K562 (cell line): ENCODE data around the gene KLHL22. TPM values are rescaled to one million over a fixed set of nuclear protein-coding genes. Genes with fewer than 3 reads are reported as not detected.

Experiments
- E2F5 ChIP-seq: sonication (generic); formaldehyde crosslinking; IDR thresholded peaks from 2 replicates; pipeline ENCODE4 v1.8.0; 2022; ENCODE audit warnings: mild to moderate bottlenecking, missing genetic modification reagents
- GABPA ChIP-seq: fragments of 200-800 bp; sonication (Bioruptor generic); conservative IDR thresholded peaks from 2 replicates; pipeline ENCODE4 v1.6.1; 2016; ENCODE audit warnings: low read depth, missing genetic modification characterization, missing compliant biosample characterization
- GABPB2 ChIP-seq: fragments of 250-450 bp; sonication (Bioruptor Pico); conservative IDR thresholded peaks from 2 replicates; pipeline ENCODE4 v1.5.1; 2021; ENCODE audit warnings: mild to moderate bottlenecking
- HBP1 ChIP-seq: fragments of 450-650 bp; formaldehyde crosslinking; IDR thresholded peaks from 2 replicates; pipeline ENCODE4 v1.4.0; 2022; ENCODE audit warnings: missing genetic modification characterization
- HMGXB4 ChIP-seq: sonication (generic); formaldehyde crosslinking; IDR thresholded peaks from 2 replicates; pipeline ENCODE4 v1.8.1; 2023; ENCODE audit warnings: mild to moderate bottlenecking, missing genetic modification reagents
- MAZ ChIP-seq, 2 experiments: fragments of 450-650 bp in 1 of 2; sonication (generic) in 1 of 2; formaldehyde crosslinking; IDR thresholded peaks in 1 of 2; conservative IDR thresholded peaks in 1 of 2; 2 replicates each; pipeline versions ENCODE4 v1.4.0 to v1.5.0; 2020; ENCODE audit warnings: mild to moderate bottlenecking in 1 of 2, missing genetic modification reagents in 1 of 2
- NRF1 ChIP-seq, 2 experiments: fragments of 450-650 bp; IDR thresholded peaks in 1 of 2; conservative IDR thresholded peaks in 1 of 2; 2 replicates each; pipeline ENCODE4 v1.6.1; 2014; ENCODE audit warnings: mild to moderate bottlenecking in 2 of 2
- RFX5 ChIP-seq: IDR thresholded peaks from 2 replicates; pipeline ENCODE4 v1.6.1; 2011; ENCODE audit warnings: low read depth, mild to moderate bottlenecking, improper control_type of control experiment, low read length
- STAT5A ChIP-seq: IDR thresholded peaks from 2 replicates; pipeline ENCODE4 v1.6.1; 2012; ENCODE audit warnings: low read length, inconsistent platforms, borderline replicate concordance
- ZBTB9 ChIP-seq: fragments of 450-650 bp; formaldehyde crosslinking; IDR thresholded peaks from 2 replicates; pipeline ENCODE4 v1.4.0; 2020; ENCODE audit warnings: mild to moderate bottlenecking, moderate library complexity
- ZNF121 ChIP-seq: sonication (generic); formaldehyde crosslinking; conservative IDR thresholded peaks from 2 replicates; pipeline ENCODE4 v1.8.0; 2022; ENCODE audit warnings: missing genetic modification reagents
- ZNF165 ChIP-seq: fragments of 250-450 bp; sonication (Bioruptor Pico); IDR thresholded peaks from 2 replicates; pipeline ENCODE4 v1.4.0; 2020; ENCODE audit warnings: borderline replicate concordance
- ZNF239 ChIP-seq: fragments of 250-450 bp; sonication (Bioruptor Pico); IDR thresholded peaks from 2 replicates; pipeline ENCODE4 v1.4.0; 2020; ENCODE audit warnings: mild to moderate bottlenecking
- ZNF347 ChIP-seq: fragments of 450-650 bp; formaldehyde crosslinking; IDR thresholded peaks from 2 replicates; pipeline ENCODE4 v1.4.0; 2020; ENCODE audit warnings: low read depth, mild to moderate bottlenecking, moderate library complexity
- polyA plus RNA-seq, 8 experiments: library from polyadenylated mRNA; depleted of rRNA in 4 of 8; stranded (reverse) in 5 of 8; unstranded in 3 of 8; fragments of >200 nt; fragmentation: Nextera tagmentation in 2 of 8; fragmentation: Illumina TruSeq in 1 of 8; extraction: Ambion mirVana in 2 of 8; extraction: Trizol in 1 of 8; gene quantifications; 2 replicates each; pipeline versions ENCODE4 v1.2.1 to v1.2.3, GENCODE V29; 2011 to 2014; ENCODE audit warnings: inconsistent platforms in 1 of 8, missing spikeins in 1 of 8
- total RNA-seq, 7 experiments: library from RNA; depleted of rRNA in 6 of 7; stranded (reverse); fragments of >200 nt in 6 of 7; fragmentation: Illumina TruSeq in 2 of 7; extraction: Trizol in 2 of 7; gene quantifications; 2 replicates each; pipeline versions ENCODE4 v1.2.1 to v1.2.3, GENCODE V29; 2011 to 2021; ENCODE audit warnings: low replicate concordance in 1 of 7
- TF ChIP-seq, protein P1 (sequence below): fragments of 250-450 bp; sonication (Bioruptor Pico); IDR thresholded peaks from 2 replicates; pipeline ENCODE4 v1.4.0; 2020; ENCODE audit warnings: borderline replicate concordance
- TF ChIP-seq, protein P2 (sequence below): fragments of 250-450 bp; sonication (Bioruptor Pico); IDR thresholded peaks from 2 replicates; pipeline ENCODE4 v1.4.0; 2020; ENCODE audit warnings: mild to moderate bottlenecking, moderate library complexity, borderline replicate concordance

KLHL22 gene
- total and polyA plus RNA-seq, 9 of the 15 experiments (the other 6 are each of a cell fraction or from before 2014, with no cell fraction given): 1.3 to 25.6 (median 15.2) TPM

DNA sequence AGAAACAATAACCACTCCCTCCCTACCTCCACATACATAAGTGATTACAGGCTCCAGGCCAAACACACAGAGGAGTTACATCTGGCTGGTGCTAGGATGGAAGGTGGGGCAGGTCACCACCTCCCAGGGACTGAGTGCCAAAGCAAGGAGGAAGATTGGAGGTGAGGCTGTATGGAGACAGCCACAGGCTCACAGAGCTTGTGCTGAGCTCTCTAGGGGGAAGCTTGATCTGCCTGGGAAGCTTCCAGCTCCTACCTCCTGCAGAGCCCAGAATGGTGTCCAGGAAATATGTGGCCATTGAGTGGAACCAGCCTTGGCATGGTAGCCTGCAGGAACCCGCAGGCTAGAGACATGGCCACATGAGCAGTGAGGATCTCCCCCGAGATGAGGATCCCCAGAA is 8.2 kb upstream of the KLHL22 start (continued):
- TF ChIP-seq, protein P1, sequence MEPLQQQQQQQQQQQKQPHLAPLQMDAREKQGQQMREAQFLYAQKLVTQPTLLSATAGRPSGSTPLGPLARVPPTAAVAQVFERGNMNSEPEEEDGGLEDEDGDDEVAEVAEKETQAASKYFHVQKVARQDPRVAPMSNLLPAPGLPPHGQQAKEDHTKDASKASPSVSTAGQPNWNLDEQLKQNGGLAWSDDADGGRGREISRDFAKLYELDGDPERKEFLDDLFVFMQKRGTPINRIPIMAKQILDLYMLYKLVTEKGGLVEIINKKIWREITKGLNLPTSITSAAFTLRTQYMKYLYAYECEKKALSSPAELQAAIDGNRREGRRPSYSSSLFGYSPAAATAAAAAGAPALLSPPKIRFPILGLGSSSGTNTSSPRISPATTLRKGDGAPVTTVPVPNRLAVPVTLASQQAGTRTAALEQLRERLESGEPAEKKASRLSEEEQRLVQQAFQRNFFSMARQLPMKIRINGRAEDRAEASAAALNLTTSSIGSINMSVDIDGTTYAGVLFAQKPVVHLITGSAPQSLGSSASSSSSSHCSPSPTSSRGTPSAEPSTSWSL: peak; percentile 72; the same call in 1 of the 2 replicates
- TF ChIP-seq ZNF165 (CRISPR knock-in tag): 0 out of 2 replicates have a peak, but pooled peaks have one; percentile 40
- TF ChIP-seq HBP1 (CRISPR knock-in tag): no peak
- TF ChIP-seq GABPB2 (CRISPR knock-in tag): no peak
- TF ChIP-seq GABPA (tag): no peak
- TF ChIP-seq ZNF347 (CRISPR knock-in tag): 0 out of 2 replicates have a peak, but pooled peaks have one; percentile 64
- TF ChIP-seq HMGXB4 (CRISPR knock-in tag): 0 out of 2 replicates have a peak, but pooled peaks have one; percentile 18
- TF ChIP-seq, protein P2, sequence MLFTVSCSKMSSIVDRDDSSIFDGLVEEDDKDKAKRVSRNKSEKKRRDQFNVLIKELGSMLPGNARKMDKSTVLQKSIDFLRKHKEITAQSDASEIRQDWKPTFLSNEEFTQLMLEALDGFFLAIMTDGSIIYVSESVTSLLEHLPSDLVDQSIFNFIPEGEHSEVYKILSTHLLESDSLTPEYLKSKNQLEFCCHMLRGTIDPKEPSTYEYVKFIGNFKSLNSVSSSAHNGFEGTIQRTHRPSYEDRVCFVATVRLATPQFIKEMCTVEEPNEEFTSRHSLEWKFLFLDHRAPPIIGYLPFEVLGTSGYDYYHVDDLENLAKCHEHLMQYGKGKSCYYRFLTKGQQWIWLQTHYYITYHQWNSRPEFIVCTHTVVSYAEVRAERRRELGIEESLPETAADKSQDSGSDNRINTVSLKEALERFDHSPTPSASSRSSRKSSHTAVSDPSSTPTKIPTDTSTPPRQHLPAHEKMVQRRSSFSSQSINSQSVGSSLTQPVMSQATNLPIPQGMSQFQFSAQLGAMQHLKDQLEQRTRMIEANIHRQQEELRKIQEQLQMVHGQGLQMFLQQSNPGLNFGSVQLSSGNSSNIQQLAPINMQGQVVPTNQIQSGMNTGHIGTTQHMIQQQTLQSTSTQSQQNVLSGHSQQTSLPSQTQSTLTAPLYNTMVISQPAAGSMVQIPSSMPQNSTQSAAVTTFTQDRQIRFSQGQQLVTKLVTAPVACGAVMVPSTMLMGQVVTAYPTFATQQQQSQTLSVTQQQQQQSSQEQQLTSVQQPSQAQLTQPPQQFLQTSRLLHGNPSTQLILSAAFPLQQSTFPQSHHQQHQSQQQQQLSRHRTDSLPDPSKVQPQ (CRISPR knock-in tag): no peak
- no peak for TF ChIP-seq STAT5A
- TF ChIP-seq ZNF239 (CRISPR knock-in tag): no peak
- no peak for TF ChIP-seq MAZ (CRISPR knock-in tag; conservative IDR thresholded peaks at IDR 0.05 in 1 of 2, IDR thresholded peaks at IDR 0.05 in 1 of 2)
- no peak for TF ChIP-seq NRF1 (conservative IDR thresholded peaks at IDR 0.05 in 1 of 2, IDR thresholded peaks at IDR 0.05 in 1 of 2)
- TF ChIP-seq ZNF121: no peak
- TF ChIP-seq ZBTB9 (CRISPR knock-in tag): 0 out of 2 replicates have a peak, but pooled peaks have one; percentile 44
- no peak for TF ChIP-seq E2F5
- TF ChIP-seq RFX5: no peak
